T-helper 2 cell (primary cell): ENCODE results near the gene WNT7A.
A peak's percentile ranks its signal among the peaks of the same experiment; 100 is the strongest.

Experiments
- DNase-seq, 5 experiments: peaks; one replicate each; pipeline versions ENCODE4 v3.0.0 to v3.0.0-alpha.2; 2012 to 2022

WNT7A gene

GRCh38 chr3:13884851-13885703 lies 5.2 kb upstream of the WNT7A start:
- peak in 4 of 5 experiments; percentile 33 to 63 (median 52) for DNase-seq

- no peak for DNase-seq
Observed at GRCh38 chr3:13883681-13884080, 3.8 kb upstream of the WNT7A start.

GRCh38 chr3:13882876-13883275 lies 3.0 kb upstream of the WNT7A start:
- DNase-seq = no peak

GRCh38 chr3:13881536-13882410 lies 1.9 kb upstream of the WNT7A start:
- no peak for DNase-seq

- DNase-seq = no peak
Observed at GRCh38 chr3:13880811-13881156, 913 bp upstream of the WNT7A start.

- DNase-seq = peak in 1 of 5 experiments; percentile 22
Observed at GRCh38 chr3:13879102-13879945, 547 bp downstream of the WNT7A start.

- DNase-seq = no peak
Observed at GRCh38 chr3:13878281-13879101, 1.4 kb downstream of the WNT7A start.

GRCh38 chr3:13877911-13878280 lies 2.0 kb downstream of the WNT7A start:
- no peak for DNase-seq

- no peak for DNase-seq
Observed at GRCh38 chr3:13876451-13877100, 3.3 kb downstream of the WNT7A start.

- DNase-seq = no peak
Observed at GRCh38 chr3:13874891-13875290, 5.0 kb downstream of the WNT7A start.

GRCh38 chr3:13873818-13874217 lies 6.1 kb downstream of the WNT7A start:
- no peak for DNase-seq

GRCh38 chr3:13872451-13872850 lies 7.4 kb downstream of the WNT7A start:
- DNase-seq = no peak

GRCh38 chr3:13871791-13872190 lies 8.1 kb downstream of the WNT7A start:
- DNase-seq = no peak

- DNase-seq = no peak
Observed at GRCh38 chr3:13870902-13871301, 9.0 kb downstream of the WNT7A start.

GRCh38 chr3:13869761-13870343 lies 10.0 kb downstream of the WNT7A start:
- no peak for DNase-seq

- DNase-seq = no peak
Observed at GRCh38 chr3:13868844-13869724, 10.8 kb downstream of the WNT7A start.

GRCh38 chr3:13867732-13868131 lies 12.1 kb downstream of the WNT7A start:
- no peak for DNase-seq

GRCh38 chr3:13866041-13866965 lies 13.6 kb downstream of the WNT7A start:
- DNase-seq = peak in 4 of 5 experiments; percentile 37 to 76 (median 49)

- no peak for DNase-seq
Observed at GRCh38 chr3:13865581-13865980, 14.3 kb downstream of the WNT7A start.
